ENCODE data around the gene TSPAN11.

DNA sequence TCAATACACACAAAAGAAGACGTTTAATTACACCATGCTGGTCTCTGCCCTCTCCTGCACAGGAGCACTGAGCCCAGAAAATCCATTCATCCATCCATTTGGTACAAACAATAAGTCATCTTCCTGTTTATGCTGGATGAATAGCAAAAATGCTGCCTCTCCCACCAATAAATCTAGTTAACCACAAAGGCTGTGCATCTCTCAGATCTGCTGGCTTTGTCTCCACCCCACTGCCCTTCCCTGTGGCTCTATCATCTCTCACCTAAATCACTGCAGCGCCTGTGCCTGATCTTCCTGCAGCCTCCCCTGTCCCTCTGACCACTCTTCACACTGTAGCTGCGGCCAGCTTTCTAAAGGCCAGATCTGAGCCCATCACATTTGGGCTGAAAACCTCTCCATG lies 74.2 kb downstream of the TSPAN11 start:
- TF ChIP-seq EP300 (IDR thresholded peaks at IDR 0.05), result no peak
- TF ChIP-seq, protein P1, sequence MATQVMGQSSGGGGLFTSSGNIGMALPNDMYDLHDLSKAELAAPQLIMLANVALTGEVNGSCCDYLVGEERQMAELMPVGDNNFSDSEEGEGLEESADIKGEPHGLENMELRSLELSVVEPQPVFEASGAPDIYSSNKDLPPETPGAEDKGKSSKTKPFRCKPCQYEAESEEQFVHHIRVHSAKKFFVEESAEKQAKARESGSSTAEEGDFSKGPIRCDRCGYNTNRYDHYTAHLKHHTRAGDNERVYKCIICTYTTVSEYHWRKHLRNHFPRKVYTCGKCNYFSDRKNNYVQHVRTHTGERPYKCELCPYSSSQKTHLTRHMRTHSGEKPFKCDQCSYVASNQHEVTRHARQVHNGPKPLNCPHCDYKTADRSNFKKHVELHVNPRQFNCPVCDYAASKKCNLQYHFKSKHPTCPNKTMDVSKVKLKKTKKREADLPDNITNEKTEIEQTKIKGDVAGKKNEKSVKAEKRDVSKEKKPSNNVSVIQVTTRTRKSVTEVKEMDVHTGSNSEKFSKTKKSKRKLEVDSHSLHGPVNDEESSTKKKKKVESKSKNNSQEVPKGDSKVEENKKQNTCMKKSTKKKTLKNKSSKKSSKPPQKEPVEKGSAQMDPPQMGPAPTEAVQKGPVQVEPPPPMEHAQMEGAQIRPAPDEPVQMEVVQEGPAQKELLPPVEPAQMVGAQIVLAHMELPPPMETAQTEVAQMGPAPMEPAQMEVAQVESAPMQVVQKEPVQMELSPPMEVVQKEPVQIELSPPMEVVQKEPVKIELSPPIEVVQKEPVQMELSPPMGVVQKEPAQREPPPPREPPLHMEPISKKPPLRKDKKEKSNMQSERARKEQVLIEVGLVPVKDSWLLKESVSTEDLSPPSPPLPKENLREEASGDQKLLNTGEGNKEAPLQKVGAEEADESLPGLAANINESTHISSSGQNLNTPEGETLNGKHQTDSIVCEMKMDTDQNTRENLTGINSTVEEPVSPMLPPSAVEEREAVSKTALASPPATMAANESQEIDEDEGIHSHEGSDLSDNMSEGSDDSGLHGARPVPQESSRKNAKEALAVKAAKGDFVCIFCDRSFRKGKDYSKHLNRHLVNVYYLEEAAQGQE (IDR thresholded peaks at IDR 0.05), result no peak
- TF ChIP-seq, protein P2, sequence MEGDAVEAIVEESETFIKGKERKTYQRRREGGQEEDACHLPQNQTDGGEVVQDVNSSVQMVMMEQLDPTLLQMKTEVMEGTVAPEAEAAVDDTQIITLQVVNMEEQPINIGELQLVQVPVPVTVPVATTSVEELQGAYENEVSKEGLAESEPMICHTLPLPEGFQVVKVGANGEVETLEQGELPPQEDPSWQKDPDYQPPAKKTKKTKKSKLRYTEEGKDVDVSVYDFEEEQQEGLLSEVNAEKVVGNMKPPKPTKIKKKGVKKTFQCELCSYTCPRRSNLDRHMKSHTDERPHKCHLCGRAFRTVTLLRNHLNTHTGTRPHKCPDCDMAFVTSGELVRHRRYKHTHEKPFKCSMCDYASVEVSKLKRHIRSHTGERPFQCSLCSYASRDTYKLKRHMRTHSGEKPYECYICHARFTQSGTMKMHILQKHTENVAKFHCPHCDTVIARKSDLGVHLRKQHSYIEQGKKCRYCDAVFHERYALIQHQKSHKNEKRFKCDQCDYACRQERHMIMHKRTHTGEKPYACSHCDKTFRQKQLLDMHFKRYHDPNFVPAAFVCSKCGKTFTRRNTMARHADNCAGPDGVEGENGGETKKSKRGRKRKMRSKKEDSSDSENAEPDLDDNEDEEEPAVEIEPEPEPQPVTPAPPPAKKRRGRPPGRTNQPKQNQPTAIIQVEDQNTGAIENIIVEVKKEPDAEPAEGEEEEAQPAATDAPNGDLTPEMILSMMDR (IDR thresholded peaks at IDR 0.05), result no peak
- no peak for TF ChIP-seq NFE2L2 (conservative IDR thresholded peaks at IDR 0.05; ENCODE audit: low read length)

Data from A549 (cell line).